LNCAP (cell line): ENCODE results near the gene PDLIM1.
A peak's percentile ranks its signal among the peaks of the same experiment; 100 is the strongest.

Experiments used
- TF ChIP-seq, protein P1 (sequence below): fragments of 450-650 bp; IDR thresholded peaks from 2 replicates; pipeline ENCODE4 v1.5.1; 2017; ENCODE audit warnings: mild to moderate bottlenecking

The PDLIM1 gene

DNA sequence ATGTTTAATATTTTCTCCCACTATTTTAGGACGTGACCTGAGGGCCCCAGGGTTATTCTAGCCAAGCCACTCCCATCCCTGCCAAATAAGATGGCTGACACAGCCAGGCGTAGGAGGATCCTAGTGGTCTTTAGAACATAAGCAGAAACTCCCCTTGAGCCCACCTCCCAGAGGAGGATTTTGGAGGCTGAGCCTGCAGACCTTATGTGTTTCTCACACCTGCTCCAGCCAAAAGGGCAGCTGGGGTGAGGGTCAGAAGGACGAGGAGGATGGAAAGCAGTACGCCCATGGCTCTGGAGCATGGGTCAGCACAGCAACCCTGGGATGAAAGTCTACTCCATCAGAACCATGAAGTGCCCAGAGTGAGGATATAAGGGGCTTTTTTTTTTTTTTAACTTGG lies 39.9 kb downstream of the PDLIM1 start:
- TF ChIP-seq, protein P1, sequence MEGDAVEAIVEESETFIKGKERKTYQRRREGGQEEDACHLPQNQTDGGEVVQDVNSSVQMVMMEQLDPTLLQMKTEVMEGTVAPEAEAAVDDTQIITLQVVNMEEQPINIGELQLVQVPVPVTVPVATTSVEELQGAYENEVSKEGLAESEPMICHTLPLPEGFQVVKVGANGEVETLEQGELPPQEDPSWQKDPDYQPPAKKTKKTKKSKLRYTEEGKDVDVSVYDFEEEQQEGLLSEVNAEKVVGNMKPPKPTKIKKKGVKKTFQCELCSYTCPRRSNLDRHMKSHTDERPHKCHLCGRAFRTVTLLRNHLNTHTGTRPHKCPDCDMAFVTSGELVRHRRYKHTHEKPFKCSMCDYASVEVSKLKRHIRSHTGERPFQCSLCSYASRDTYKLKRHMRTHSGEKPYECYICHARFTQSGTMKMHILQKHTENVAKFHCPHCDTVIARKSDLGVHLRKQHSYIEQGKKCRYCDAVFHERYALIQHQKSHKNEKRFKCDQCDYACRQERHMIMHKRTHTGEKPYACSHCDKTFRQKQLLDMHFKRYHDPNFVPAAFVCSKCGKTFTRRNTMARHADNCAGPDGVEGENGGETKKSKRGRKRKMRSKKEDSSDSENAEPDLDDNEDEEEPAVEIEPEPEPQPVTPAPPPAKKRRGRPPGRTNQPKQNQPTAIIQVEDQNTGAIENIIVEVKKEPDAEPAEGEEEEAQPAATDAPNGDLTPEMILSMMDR, result no peak

DNA sequence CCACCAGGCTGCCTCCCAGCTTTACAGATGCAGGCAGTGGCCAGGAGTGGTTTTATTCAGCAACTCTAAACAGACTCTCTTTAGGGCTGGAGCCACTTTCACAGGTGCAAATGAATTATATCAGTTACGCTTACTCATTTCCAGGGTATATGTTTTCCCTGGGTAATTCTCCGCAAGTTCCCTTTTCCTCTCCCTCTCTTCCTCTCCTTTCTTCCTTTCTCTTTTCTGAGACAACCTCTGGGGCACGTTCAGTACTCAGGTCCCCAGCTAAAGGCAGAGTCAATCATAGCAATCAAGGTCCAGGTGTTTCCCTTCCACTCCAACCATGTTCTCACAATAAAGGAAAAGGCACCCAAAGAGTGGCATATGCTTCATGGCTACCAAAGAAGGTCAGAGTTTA lies 41.3 kb downstream of the PDLIM1 start:
- TF ChIP-seq, protein P1, result no peak

DNA sequence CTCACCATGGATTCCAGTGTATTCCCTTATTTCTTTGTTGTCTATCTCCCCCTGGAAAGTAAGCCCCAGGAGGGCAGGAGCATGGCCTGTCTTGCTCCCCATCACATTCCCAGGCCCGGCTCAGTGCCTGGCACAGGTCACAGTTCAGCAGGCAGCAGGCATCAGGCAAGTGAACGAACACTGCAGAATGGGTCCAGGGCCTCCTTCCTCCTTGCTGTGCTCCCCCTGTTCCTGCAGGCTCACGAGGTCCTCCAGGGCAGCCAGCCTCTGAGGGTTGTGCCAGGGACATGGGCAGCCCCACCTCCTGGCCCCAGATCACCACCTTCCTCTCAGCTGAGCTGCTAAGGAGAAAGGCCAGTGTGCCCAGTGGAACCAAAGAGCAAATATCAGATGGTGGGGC lies 41.8 kb downstream of the PDLIM1 start:
- TF ChIP-seq, protein P1, result no peak

DNA sequence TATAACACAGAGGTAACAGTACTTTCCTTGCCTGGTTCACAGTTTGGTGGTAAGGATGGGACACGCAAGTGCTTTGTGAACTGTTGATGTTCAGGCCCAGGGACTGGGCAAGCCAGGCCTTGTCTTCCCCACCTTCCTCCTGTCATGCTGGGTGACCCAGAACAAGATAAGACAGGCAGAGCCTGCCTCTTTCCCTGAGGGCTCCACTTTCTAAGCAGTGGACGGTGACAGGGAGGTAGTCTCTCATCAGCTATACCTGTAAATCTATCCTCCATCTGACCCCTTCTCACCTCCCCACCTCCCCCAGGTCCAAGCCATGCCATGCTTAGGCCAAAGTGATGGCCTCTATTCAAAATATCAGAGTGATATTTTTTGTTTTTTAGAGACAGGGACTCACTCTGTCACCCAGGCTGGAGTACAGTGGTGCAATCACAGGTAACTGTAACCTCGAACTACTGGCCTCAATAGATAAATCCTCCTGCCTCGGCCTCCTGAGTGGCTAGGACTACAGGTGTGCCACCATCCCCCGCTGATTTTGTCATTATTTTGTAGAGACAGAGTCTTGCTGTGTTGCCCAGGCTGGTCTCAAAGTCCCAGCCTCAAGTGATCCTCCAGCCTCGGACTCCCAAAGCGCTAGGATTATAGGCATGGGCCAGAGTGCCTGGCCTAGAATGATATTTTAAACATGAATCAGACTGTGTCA lies 42.8 kb downstream of the PDLIM1 start:
- TF ChIP-seq, protein P1, result no peak

DNA sequence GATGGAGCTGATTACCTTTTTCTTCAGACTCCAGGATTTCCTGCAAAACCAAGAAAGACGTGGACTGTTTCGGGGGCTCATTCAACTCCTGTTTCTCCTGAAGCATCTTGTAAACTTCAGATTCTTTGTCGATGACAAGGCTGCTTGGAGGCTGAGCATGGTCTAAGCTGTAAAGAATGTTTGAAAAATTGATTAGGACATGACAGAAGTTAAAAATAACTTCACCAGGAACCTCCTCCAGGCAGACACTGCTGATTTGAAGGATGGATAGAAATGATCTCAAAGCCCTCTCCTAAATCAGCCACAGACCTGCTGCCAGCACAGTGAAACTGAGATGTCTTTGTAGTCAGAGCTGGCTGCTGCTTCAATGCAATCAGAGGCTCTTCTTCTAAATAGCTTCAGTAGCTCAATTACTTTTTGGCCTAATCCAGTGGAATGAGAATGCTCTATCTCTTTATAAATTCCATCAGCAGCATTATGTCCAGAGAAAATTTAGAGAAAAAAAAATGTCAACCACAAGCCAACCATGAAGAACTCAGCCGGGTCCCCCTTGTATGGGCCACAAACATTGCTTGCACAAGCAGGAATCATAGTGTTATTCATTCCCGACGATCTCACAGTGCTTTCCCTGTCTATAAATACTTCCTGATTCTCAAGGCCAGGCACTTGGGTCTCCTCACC lies 43.5 kb downstream of the PDLIM1 start:
- TF ChIP-seq, protein P1, result no peak

DNA sequence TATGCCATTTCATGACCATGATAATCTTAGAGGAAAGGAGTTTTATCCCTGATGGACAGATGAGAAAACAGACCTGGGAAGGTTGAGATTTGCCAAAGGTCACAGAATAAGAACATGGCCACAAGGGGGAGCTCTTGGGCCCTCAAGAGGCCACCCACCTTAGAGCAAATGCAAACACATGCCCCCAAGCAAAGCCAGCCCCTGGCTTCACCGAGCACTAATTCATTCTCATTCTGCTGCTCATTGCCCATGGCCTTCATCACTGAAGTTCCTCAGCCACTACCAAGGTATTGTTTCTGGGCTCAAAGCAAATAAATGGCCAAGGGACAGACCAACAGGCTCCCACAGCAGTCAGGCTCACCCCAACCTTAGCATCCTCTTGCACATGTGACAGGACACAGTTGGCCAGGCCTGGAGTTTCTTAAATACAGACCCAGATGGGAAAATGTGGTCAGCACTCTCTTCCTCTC lies 44.2 kb downstream of the PDLIM1 start:
- TF ChIP-seq, protein P1, result peak; percentile 83

DNA sequence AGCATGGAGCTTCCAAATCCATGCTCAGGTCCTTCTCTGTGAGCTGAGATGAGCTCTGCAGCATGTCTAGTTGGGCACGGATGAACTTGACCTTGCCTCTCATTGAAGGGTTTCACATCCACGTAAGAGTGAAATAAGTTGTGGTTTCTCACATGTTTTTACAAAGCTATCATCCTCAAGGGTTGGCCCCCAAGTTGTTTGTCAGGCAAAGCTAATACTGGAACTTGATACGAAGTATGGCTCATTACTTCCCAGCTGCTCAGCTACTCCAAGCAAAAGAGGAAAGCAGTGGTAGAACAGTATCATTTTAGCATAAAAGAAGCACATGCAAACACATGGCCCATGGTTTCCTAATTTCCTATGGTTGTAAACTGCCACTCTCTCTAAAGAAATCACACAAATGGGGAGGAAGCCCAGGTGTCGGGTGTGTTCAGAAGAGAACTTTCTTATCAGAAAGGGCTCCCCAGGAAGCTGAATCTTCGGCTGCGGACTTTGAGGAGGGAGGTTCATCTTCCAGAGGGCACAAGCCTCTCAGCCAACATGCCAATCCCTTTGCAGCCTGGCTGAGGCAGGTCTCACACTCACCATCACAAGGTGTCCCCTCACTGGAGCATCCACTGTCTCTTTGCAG lies 45.3 kb downstream of the PDLIM1 start:
- TF ChIP-seq, protein P1, result no peak
